Measurements from ENCODE around the gene AMOT. TPM values are rescaled to one million over a fixed set of nuclear protein-coding genes. Genes with fewer than 3 reads are reported as not detected.

Gene AMOT
- polyA plus RNA-seq, 10 donors = 22.8 to 46.9 (median 33.9) TPM

DNA sequence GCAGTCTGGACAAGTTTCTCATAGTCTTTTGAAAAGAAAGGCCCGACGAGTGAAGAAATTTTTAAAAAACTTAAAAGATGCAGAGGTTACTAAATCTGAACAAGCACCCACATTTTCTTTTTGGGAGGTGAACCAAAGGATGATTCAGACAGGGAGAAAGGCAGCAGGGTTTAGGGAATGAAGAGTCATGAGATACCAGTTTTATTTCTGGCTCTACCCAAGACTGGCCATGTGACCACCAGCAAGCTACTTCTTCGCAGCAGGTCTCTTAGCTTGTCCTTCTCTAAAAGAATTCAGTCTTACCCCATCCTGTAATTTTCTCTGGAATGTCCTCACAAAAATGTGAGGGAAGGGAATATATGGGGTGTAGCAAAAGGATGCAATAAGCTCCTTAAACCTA, 37.6 kb downstream of the AMOT start:
- DNase-seq = no peak

- peak in 2 of 3 donors; percentile 24 to 56 for DNase-seq
Observed at GRCh38 chrX:112802541-112802940, 38.1 kb downstream of the AMOT start.

DNA sequence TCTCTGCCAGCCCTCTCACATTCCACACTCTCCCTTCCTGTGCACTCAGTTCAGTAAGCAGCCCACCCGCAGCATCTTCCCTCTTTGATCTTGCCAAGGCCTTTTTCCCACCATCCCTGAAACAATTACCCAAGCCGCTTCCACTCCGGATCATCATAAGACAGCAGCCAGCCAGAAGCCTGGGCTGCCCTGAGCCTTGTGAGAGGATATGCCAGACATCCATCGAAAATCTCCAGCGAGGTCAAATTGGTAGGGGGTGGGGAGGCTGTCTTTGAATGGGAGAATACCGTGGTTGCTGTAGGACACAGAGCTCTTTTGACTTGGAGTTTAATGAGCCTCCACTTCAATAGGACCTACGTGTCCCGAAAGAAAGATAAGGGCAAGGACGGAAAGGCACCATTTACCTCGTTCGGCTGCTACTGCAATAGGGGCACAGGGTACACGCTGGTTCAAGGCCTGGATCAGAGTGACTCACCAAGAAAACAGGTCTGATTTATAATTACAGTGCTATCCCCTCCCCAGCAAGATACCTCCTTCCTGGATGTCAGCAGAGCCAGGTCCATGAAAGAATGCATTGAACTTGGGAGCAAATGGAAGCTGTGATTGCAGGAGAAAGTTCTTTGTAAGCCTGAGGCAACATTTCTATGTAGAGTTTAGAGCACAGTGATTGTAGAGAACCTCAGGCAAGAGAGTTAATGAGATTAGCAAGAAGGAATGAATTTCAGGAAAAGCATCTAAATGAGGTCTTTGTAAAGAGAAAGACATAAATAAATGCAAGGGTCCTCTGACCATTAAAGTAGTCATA, 39.5 kb downstream of the AMOT start:
- DNase-seq = no peak

- no peak for DNase-seq
Observed at GRCh38 chrX:112799425-112799824, 41.2 kb downstream of the AMOT start.

GRCh38 chrX:112798736-112799135, 41.9 kb downstream of the AMOT start:
- no peak for DNase-seq

DNA sequence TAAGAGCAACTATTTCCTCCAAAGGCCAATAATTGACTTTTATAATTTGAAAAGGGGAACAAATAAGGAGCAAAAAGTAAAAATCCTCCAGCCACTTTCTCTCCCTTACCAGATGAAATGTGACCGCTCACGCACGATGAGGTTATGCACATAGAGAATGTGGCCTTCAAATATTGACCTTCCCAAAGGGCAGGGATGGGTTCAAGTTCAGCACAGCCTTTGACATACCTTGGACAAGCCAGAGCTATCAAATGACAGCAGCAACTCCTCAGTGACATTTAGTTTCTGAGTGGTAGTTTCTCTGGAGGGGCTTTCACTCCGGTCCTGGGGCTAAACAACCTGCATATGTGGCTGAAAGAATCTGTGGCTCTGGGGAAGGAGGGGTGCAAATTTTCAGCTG, 50.7 kb downstream of the AMOT start:
- DNase-seq = no peak

- no peak for DNase-seq
Observed at GRCh38 chrX:112786076-112786475, 54.6 kb downstream of the AMOT start.

GRCh38 chrX:112785344-112785743, 55.3 kb downstream of the AMOT start:
- no peak for DNase-seq

GRCh38 chrX:112784692-112785091, 55.9 kb downstream of the AMOT start:
- DNase-seq = no peak

DNA sequence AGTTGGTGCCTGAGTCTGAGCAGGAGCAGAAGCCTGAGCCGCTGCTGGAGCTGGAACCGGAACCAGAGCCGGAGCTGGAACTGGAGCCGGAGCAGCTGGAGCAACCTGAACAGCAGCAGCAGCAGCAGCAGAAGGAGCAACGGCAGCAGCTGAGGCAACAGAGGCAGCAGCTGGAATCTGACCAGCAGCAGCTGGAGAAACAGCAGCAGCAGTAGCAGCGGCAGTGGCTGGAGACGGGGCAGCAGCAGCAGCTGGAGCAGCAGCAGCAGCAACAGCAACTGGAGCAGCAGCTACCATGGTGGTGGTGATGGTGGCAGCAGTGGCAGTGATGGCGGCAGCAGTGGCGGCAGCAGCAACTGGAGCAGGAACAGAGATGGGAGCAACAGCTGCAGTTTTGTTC, 61.5 kb downstream of the AMOT start:
- DNase-seq = peak in 1 of 3 donors; percentile 12

GRCh38 chrX:112774651-112775293, 65.9 kb downstream of the AMOT start:
- no peak for DNase-seq

GRCh38 chrX:112774142-112774541, 66.5 kb downstream of the AMOT start:
- DNase-seq = no peak

- no peak for DNase-seq
Observed at GRCh38 chrX:112769034-112769433, 71.6 kb downstream of the AMOT start.

DNA sequence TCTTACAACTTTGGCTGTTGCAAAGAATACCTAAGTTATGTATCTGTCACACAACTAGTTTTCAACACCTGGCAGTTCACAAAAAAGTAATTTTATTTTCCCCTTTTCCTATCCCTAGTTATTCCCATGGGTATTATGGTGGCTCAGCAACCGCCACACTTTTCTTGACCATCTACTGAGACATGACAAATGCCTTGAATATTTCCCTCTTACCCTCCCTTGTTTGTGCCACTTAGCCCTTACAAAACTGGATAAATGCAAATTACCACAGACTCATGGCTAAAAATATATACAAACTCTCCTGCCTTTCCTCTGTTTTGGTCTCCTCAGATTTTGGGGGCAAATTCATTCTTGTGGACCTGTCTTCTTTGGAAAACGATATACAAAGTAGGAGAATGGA, 72.1 kb downstream of the AMOT start:
- no peak for DNase-seq

GRCh38 chrX:112766774-112767173, 73.9 kb downstream of the AMOT start:
- DNase-seq = no peak

GRCh38 chrX:112761242-112762207, 79.1 kb downstream of the AMOT start:
- DNase-seq = no peak

DNA sequence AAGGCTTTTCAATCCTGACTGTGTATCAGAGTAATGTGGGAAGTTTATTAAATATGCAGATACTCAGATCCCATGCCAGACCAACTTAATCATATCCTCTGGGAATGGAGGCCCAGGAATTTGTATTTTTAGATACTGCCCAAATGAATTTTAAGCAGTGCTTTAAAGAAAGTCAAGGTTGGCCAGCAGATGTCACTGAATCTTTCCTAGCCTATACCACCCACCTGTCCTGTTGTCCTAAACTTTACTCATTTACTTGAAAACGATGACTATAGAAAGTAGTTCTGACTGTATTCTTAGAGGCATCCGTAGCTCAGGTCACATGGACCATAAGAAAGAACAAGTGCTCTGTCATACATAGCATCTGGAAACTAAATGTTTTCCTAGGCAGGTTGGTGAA, 79.9 kb downstream of the AMOT start:
- no peak for DNase-seq

GRCh38 chrX:112759966-112760365, 80.7 kb downstream of the AMOT start:
- DNase-seq = no peak

DNA sequence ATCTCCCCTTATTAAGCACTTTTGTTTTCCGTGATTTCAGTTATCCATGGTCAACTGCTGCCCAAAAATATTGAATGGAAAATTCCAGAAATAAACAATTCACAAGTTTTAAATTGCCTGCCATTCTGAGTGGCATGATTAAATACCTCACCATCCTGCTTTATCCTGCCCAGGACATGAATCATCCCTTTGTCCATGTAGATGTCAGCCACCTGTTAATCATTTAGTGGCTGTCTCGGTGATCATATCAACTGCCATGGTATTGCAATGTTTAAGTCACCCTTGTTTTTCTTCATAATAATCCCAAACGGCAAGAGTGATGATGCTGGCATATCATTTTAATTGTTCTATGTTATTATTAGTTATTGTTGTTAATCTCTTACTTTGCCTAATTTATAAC, 81.1 kb downstream of the AMOT start:
- no peak for DNase-seq

DNA sequence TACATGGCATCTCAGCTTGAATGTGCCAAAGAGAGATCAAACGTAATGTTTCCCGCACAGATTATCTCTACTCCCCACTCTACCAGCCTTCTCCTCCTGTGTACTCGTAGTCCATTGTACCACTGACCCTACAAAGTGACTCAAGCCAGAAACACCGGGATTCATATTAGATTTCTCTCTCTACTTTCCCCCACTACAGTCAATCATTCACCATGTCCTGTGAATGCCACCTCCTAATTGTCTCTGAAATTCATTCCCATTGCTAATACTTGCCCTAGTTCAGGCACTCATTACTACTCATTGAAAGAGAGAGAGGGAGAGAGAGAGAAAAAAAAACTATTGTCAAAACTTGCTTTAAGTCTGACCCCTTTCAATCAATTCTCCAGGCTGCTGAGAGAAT, 82.7 kb downstream of the AMOT start:
- DNase-seq = no peak

GRCh38 chrX:112753116-112753515, 87.5 kb downstream of the AMOT start:
- no peak for DNase-seq

DNA sequence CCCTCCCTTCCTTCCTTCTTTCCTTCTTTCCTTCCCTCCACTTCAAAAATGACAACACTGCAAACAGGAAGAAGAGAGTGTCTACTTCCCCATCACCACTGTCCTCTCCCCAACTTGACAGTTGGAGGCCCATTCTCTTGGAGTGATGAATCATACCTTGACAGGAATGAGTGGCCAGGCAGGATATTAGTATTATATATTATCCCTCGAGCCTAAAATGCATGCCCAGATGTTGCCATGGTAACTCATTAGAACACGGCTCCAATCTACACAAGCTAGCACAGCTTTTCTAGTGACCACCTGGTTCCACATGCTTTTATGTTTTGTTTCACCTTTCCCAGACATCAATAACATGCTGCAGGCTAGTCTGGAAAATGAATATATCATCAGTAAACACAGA, 89.6 kb downstream of the AMOT start:
- DNase-seq = no peak

Data from muscle of back (tissue), 11 donors.